ENCODE results near the gene PTPRN2. TPM values are rescaled to one million over a fixed set of nuclear protein-coding genes. Genes with fewer than 3 reads are reported as not detected.
"Not testable (repeated sequence)": the region's sequence is repeated elsewhere in the genome, so short reads cannot be mapped to it uniquely, and the experiment has no call there.

The PTPRN2 gene
- polyA plus RNA-seq, 3 donors = 6.8 to 7.9 (median 7.2) TPM

GRCh38 chr7:158176561-158177173 is 411.0 kb downstream of the PTPRN2 start:
- DNase-seq (ENCODE audit: low read depth in 3 of 3, low spot score in 2 of 3) = no peak

DNA sequence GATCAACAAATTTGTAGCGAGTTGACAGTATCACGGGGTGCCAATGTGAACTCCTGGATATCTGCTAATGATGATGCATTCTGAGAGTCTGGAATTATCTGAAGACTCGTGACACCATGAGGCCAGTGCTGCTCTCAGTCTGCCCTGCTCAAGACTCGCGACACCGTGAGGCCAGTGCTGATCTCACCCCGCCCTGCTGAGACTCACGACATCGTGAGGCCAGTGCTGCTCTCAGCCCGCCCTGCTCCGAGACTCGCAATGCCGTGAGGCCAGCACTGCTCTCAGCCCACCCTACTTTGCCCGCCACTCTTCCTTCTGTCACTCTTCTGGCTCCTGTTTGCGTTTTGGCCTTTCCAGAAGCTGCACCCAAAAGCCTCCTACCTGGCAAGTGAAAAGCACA is 411.8 kb downstream of the PTPRN2 start:
- DNase-seq (ENCODE audit: low read depth in 3 of 3, low spot score in 2 of 3) = no peak

DNA sequence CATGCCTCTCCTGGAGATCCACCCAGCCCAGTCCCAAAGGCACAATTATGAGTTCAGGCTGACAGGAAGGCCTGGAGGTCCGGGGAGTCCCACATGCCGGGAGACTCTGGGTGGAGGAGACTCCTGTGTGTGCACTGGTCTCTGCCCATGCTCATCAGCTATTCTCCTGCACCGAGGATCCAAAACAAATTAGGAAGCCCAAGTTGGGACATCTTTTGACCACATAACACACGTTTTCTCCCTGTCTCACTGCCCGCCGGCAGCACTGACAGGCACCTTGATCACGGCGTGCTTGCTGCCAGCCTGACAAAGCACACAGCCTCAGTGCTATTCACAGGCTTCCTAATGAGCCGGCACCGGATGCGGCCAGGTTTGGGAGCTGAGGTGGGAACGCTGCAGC is 412.7 kb downstream of the PTPRN2 start:
- no peak for DNase-seq (ENCODE audit: low read depth in 3 of 3, low spot score in 2 of 3)

GRCh38 chr7:158167373-158167772 is 420.2 kb downstream of the PTPRN2 start:
- no peak for DNase-seq (ENCODE audit: low read depth in 3 of 3, low spot score in 2 of 3)

GRCh38 chr7:158166386-158167340 is 421.0 kb downstream of the PTPRN2 start:
- DNase-seq (ENCODE audit: low read depth in 3 of 3, low spot score in 2 of 3) = no peak

- DNase-seq (ENCODE audit: low read depth in 3 of 3, low spot score in 2 of 3) = no peak
Measured at GRCh38 chr7:158165711-158166110, 421.9 kb downstream of the PTPRN2 start.

- DNase-seq (ENCODE audit: low read depth in 3 of 3, low spot score in 2 of 3) = no peak
Measured at GRCh38 chr7:158164101-158165095, 423.2 kb downstream of the PTPRN2 start.

DNA sequence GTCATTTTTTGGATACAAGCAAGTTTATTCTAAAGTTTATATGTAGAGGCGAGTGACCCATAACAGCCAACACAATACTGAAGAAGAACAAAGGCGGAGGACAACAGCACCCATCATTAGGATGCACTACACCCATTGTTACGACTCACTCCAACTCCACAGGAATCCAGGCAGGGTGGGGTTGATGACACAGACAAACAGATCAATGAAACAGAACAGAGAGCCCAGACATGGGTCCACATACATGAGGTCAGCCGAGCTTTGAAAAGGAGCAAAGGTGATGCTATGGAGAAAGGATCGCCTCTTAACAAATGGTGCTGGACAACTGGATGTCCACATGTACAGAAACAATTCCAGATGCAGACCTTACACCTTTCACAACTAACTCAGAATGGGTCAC is 426.4 kb downstream of the PTPRN2 start:
- no peak for DNase-seq (ENCODE audit: low read depth in 3 of 3, low spot score in 2 of 3)

GRCh38 chr7:158160199-158160598 is 427.4 kb downstream of the PTPRN2 start:
- no peak for DNase-seq (ENCODE audit: low read depth in 3 of 3, low spot score in 2 of 3)

DNA sequence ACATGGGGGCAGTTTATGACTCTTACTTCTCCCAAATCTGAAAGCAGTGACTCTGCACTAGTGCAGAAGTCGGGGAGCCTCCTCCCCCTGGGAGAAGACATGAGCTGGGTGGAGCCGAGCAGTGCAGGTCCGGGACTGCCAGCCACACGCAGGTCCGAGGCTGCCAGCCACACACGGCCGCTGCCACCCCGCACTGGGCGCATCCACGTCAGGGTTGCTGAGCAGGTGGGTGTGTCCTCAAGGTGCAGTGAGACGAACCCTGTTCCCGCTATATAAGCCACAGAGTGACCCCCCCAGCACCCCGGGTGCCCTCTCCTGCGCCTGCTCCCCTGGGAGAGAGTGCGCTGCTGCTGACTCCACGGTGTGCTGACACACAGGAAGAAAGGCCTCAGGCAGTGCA is 430.2 kb downstream of the PTPRN2 start:
- DNase-seq (ENCODE audit: low read depth in 3 of 3, low spot score in 2 of 3) = no peak

- DNase-seq (ENCODE audit: low read depth in 3 of 3, low spot score in 2 of 3) = not testable (repeated sequence)
Measured at GRCh38 chr7:158151273-158151672, 436.4 kb downstream of the PTPRN2 start.

- no peak for DNase-seq (ENCODE audit: low read depth in 3 of 3, low spot score in 2 of 3)
Measured at GRCh38 chr7:158150234-158150633, 437.4 kb downstream of the PTPRN2 start.

DNA sequence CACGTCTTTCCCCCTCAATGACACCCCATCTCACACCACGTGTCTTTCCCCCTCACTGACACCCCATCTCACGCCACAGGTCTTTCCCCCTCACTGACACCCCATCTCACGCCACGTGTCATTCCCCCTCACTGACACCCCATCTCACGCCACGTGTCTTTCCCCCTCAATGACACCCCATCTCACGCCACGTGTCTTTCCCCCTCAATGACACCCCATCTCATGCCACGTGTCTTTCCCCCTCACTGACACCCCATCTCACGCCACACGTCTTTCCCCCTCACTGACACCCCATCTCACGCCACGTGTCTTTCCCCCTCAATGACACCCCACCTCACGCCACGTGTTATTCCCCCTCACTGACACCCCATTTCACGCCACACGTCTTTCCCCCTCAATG is 440.2 kb downstream of the PTPRN2 start:
- not testable (repeated sequence) for DNase-seq (ENCODE audit: low read depth in 3 of 3, low spot score in 2 of 3)

- DNase-seq (ENCODE audit: low read depth in 3 of 3, low spot score in 2 of 3) = no peak
Measured at GRCh38 chr7:158145370-158145769, 442.3 kb downstream of the PTPRN2 start.

GRCh38 chr7:158143196-158144120 is 444.2 kb downstream of the PTPRN2 start:
- no peak for DNase-seq (ENCODE audit: low read depth in 3 of 3, low spot score in 2 of 3)

- no peak for DNase-seq (ENCODE audit: low read depth in 3 of 3, low spot score in 2 of 3)
Measured at GRCh38 chr7:158142657-158143056, 445.0 kb downstream of the PTPRN2 start.

DNA sequence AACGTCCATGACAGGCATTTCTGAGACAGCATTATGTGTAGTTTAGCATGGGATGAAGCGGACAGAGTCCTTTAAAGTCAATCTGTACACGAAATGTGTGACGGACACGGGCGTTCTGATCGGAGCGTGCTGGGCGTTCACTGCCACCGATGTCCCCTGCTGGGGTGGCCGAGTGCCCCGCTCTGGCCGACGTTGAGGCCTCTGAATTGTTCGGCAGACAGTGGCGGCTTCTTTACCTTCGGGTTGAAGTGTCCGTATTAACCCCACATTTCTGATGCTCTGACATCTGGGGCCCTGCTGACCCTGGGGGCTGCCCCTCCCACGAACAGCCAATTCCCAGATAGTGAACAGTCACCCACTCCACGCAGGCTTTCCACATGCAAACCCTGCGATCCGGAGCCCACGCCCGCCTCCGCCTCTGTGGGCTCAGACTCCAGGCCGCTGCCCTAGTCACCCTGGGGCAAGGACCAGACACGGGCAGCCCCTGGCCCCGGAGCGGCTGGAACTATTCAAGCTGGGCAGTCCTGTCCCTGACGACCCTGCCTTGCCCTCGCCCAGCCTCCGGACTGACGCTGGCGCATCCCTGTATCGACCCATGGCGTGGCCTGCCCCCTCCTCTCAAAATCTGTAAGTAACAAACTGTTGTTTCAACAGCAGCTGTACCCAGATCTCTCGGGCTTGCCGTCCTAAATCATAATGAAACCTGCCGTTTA is 445.7 kb downstream of the PTPRN2 start:
- DNase-seq (ENCODE audit: low read depth in 3 of 3, low spot score in 2 of 3) = no peak

- DNase-seq (ENCODE audit: low read depth in 3 of 3, low spot score in 2 of 3) = no peak
Measured at GRCh38 chr7:158141221-158141582, 446.4 kb downstream of the PTPRN2 start.

DNA sequence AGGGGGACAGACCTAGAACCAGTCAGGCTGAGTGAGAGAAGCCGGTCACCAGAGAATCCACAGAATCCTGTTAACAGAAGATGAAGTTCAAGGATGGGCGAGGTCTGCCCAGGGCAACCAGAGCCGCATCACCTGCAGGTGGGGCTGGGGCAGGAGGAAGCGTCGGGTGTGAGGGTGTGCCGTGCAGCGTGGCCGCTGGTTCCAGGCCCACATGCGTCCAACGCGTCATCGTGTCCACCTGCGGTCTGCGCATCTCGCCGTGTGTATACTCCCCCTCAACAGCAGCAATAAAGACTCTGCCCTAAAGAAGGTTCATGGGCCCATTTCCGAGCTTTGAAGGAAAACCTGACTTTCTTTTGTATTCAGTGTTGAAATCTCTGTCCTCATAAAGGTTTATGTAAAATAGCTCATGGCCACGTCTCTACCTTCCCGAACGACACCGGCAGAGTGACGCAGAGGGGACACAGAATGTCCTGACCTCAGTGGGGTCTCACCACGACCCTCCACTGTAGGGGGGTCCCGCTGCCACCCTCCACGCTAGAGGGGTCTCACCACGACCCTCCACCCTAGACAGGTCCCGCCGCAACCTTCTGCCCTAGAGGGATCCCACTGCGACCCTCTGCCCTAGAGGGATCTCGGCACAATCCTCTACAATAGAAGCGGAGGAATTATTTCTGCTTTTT is 446.9 kb downstream of the PTPRN2 start:
- DNase-seq (ENCODE audit: low read depth in 3 of 3, low spot score in 2 of 3) = no peak

Data from right renal cortex interstitium (tissue), 3 donors.